Cortex of kidney (tissue), 1 donor: ENCODE results near the gene PRKAR2A.
"Not testable (repeated sequence)": the region's sequence is repeated elsewhere in the genome, so short reads cannot be mapped to it uniquely, and the experiment has no call there.

Source experiments
- DNase-seq: peaks from one replicate; lab custom pipeline; 2025; lab: John Stamatoyannopoulos, UW

PRKAR2A gene

DNA sequence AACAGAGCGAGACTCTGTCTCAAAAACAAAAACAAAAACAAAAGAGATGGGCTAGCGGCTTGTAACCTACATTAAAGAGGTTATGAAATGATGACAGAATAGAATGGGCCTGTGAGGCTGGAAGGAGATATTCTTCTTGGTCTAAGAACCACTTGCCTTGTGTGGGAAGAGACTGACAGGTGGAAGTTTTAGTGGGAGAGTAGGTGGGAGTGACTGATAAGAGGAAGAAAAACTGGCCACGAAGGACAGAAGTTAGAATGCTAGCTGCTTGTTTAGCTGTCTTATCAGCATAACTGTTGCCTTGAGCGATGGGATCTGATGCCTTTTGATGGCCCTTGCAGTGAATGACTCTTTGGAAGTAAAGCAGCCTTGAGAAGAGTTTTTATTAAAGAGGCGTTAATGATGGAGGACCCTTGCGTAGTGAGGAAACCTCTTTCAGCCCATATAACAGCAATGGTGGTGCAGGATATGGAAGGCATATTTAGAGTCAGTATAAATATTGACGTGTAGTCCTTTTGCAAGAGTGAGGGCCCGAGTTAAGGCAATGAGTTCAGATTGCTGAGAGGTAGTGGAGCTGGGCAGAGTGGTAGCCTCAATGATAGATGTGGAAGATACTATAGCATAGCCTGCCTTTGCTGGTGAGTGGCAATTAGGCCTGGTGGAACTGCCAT lies 122.4 kb downstream of the PRKAR2A start:
- not testable (repeated sequence) for DNase-seq

- no peak for DNase-seq
Observed at GRCh38 chr3:48723725-48724124, 123.9 kb downstream of the PRKAR2A start.

DNA sequence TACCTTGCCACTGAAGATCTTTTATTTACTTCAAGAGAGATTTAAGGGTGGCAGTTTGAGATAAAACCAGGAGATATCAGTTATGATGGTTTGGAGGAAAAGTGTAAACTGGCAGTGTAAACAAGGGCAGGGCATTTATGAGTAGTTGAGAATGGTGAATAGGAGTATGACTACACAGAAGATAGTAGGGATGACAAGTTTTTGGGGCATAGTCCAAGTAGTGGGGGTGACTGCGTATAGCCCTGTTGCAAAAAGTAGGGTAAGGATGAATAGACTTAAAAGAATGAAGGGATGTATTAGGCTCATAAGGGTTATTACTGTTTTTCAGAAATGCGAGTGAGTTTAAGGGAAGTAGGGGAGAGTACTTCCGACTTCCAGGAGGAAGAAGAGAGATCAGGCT lies 124.4 kb downstream of the PRKAR2A start:
- DNase-seq: not testable (repeated sequence)

- peak; percentile 48 for DNase-seq
Observed at GRCh38 chr3:48716982-48717746, 130.5 kb downstream of the PRKAR2A start, which contains the start of gene IP6K2. Gene IP6K2 (minus strand): TSS chr3:48717221. CDS start chr3:48695291, 21,930 bp downstream.

DNA sequence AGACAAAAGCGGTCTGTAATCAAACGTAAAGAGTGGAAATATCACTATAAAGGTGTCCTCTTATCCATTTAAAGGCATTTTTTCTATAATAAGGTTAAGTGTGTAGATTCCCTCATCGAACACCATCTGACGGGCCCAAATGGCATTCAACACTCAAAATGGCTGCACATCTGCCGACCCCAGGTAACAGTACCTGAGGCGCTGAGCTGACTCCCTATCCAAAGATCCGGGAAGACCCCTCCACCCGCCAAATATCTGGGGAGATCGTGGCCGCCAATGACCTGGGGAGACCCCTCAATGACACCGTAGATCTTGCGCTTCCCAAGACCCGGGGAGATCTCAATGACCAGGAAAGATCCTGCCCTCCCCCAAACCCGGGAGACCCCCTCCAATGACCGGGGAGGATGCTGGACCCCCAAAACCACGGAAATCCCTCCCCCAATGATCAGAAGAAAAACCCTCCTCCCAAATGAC lies 131.1 kb downstream of the PRKAR2A start:
- DNase-seq: no peak

- no peak for DNase-seq
Observed at GRCh38 chr3:48715174-48715800, 132.4 kb downstream of the PRKAR2A start.

GRCh38 chr3:48711727-48712126 lies 135.9 kb downstream of the PRKAR2A start:
- no peak for DNase-seq

- DNase-seq: no peak
Observed at GRCh38 chr3:48709051-48709461, 138.6 kb downstream of the PRKAR2A start.

- no peak for DNase-seq
Observed at GRCh38 chr3:48708481-48708889, 139.2 kb downstream of the PRKAR2A start.

- DNase-seq: no peak
Observed at GRCh38 chr3:48707157-48707556, 140.5 kb downstream of the PRKAR2A start.

GRCh38 chr3:48702320-48702920 lies 145.3 kb downstream of the PRKAR2A start:
- no peak for DNase-seq

DNA sequence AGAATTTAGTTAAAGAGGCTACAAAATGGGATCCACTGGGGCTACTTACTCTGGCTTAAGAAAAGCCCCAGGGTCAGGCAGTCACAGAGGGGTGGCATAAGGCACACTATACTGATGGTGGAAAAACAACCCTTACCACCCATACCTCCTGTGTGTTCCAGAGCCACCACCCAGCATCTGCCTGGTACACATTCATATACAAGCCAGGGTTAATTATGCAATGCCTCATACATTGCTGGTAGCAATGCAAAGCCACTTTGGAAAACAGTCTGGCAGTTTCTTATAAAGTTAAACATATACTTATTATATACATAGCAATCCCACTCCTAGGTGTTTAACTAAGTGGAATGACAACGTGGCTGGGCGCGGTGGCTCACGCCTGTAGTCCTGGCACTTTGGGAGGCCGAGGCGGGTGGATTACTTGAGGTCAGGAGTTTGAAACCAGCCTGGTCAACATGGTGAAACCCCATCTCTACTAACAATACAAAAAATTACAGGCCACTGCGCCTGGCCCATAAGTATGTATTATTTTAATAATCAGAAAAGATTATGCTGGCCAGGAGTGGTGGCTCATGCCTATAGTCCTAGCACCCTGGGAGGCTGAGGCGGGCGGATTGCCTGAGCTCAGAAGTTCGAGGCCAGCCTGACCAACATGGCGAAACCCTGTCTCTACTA lies 146.8 kb downstream of the PRKAR2A start:
- no peak for DNase-seq

DNA sequence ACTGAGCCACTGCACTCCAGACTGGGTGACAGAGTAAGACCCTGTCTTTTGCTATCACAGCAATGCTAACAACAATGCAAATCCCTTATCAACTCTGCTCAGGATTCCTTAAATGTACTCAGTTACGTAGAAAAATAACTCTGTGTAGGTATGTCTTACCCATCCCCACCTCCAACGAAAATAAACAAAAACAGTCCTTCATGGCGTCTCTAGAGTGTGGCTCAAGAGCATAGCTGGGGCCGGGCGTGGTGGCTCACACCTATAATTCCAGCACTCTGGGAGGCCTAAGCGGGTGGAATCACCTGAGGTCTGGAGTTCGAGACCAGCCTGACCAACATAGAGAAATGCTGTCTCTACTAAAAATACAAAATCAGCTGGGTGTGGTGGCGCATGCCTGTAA lies 148.8 kb downstream of the PRKAR2A start:
- DNase-seq: no peak

DNA sequence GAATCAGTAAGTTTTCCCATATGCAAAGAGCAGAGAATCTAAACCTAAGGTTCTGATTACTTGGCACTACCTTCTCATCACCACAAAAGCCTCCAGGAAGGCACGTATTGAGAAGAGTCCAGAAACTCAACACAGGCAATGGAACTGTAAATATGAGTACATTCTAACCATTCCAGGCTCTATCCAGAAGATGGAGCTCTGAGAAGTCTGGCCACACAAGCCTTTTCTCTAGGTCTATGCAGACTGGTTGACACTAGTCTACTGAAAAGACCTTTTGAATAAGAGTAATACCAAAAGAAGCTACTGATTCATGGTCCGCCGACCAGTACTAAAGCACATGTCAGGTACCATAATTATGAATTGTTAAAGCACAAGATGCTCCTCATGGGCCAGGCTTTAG lies 149.7 kb downstream of the PRKAR2A start:
- DNase-seq: no peak

DNA sequence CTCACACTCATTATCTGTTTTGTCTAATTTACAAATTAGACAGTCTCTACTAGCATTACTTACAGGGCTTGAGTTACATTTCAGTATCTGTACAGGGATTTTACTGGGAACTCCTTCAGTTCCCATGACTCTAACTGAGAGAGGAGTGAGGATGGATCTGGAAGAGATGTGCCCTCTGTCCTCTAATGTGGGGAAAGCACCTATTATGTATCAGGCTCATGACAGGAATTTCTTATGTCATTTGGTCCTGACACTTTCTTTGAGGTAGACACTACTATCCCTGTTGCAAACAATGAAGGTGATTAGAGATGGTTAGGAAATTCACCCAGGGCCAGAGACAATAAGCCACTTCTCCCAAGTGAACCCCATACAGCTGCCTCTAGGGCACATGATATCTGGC lies 151.1 kb downstream of the PRKAR2A start:
- DNase-seq: no peak
